H9 (cell line): ENCODE results near the gene FOLR2. TPM values are rescaled to one million over a fixed set of nuclear protein-coding genes. Genes with fewer than 3 reads are reported as not detected.

ENCODE experiments used
- DNase-seq: peaks from one replicate; pipeline ENCODE4 v3.0.0-alpha.2; 2017
- H2AFZ ChIP-seq: one replicate; pipeline ENCODE4 v1.6.1; 2013; ENCODE audit warnings: mild to moderate bottlenecking, low read length, control low read depth, moderate library complexity
- H2AK5ac ChIP-seq: 2 replicates; pipeline ENCODE4 v1.6.1; 2013; ENCODE audit warnings: low read length, control low read depth, mixed read lengths; ENCODE audit not compliant: insufficient read length
- H2BK120ac ChIP-seq: one replicate; pipeline ENCODE4 v1.6.1; 2013; ENCODE audit warnings: low read depth, mild to moderate bottlenecking, low read length, control low read depth, inconsistent platforms; ENCODE audit not compliant: poor library complexity, severe bottlenecking
- H2BK12ac ChIP-seq: 2 replicates; pipeline ENCODE4 v1.6.1; 2013; ENCODE audit warnings: low read length, control low read depth, mixed read lengths, low read depth; ENCODE audit not compliant: insufficient read length
- H2BK15ac ChIP-seq: 2 replicates; pipeline ENCODE4 v1.6.1; 2013; ENCODE audit warnings: low read depth, low read length, control low read depth
- H2BK20ac ChIP-seq: one replicate; pipeline ENCODE4 v1.6.1; 2013; ENCODE audit warnings: low read depth, mild to moderate bottlenecking, low read length, control low read depth, inconsistent platforms; ENCODE audit not compliant: poor library complexity, severe bottlenecking
- H2BK5ac ChIP-seq: 2 replicates; pipeline ENCODE4 v1.6.1; 2013; ENCODE audit warnings: low read length, control low read depth, mixed read lengths; ENCODE audit not compliant: insufficient read length
- H3K14ac ChIP-seq: 2 replicates; pipeline ENCODE4 v1.6.1; 2013; ENCODE audit warnings: low read length, control low read depth; ENCODE audit not compliant: insufficient read depth
- H3K18ac ChIP-seq: 2 replicates; pipeline ENCODE4 v1.6.1; 2013; ENCODE audit warnings: low read depth, mild to moderate bottlenecking, mixed read lengths, low read length, control low read depth; ENCODE audit not compliant: insufficient read length
- H3K23ac ChIP-seq: 2 replicates; pipeline ENCODE4 v1.6.1; 2013; ENCODE audit warnings: low read length, control low read depth, mixed read lengths, low read depth; ENCODE audit not compliant: insufficient read length
- H3K23me2 ChIP-seq: 2 replicates; pipeline ENCODE4 v1.6.1; 2013; ENCODE audit warnings: low read depth, mild to moderate bottlenecking, mixed read lengths, low read length, control low read depth; ENCODE audit not compliant: insufficient read length, poor library complexity, severe bottlenecking
- H3K27ac ChIP-seq: 2 replicates; pipeline ENCODE4 v1.5.1; 2013; ENCODE audit warnings: low read length, control low read depth, mixed read lengths, low read depth; ENCODE audit not compliant: insufficient read length
- H3K27me3 ChIP-seq: 2 replicates; pipeline ENCODE4 v1.6.1; 2013; ENCODE audit warnings: low read length, control low read depth, inconsistent platforms; ENCODE audit not compliant: insufficient read depth
- H3K4ac ChIP-seq: 2 replicates; pipeline ENCODE4 v1.6.1; 2013; ENCODE audit warnings: low read depth, mild to moderate bottlenecking, control low read depth, inconsistent platforms, low read length, moderate library complexity
- H3K4me1 ChIP-seq: 2 replicates; pipeline ENCODE4 v1.6.1; 2013; ENCODE audit warnings: low read length, control low read depth, inconsistent platforms; ENCODE audit not compliant: insufficient read depth
- H3K4me2 ChIP-seq: 2 replicates; pipeline ENCODE4 v1.6.1; 2013; ENCODE audit warnings: low read length, control low read depth, mixed read lengths; ENCODE audit not compliant: insufficient read length, insufficient read depth
- H3K56ac ChIP-seq: 2 replicates; pipeline ENCODE4 v1.6.1; 2013; ENCODE audit warnings: low read depth, mild to moderate bottlenecking, mixed read lengths, low read length, control low read depth; ENCODE audit not compliant: insufficient read length
- H3K79me1 ChIP-seq: 2 replicates; pipeline ENCODE4 v1.6.1; 2013; ENCODE audit warnings: low read depth, mild to moderate bottlenecking, moderate library complexity, low read length, control low read depth, inconsistent platforms; ENCODE audit not compliant: insufficient read depth, poor library complexity, severe bottlenecking
- H3K79me2 ChIP-seq: 2 replicates; pipeline ENCODE4 v1.6.1; 2013; ENCODE audit warnings: low read length, control low read depth, inconsistent platforms; ENCODE audit not compliant: insufficient read depth
- H3K9ac ChIP-seq: 2 replicates; pipeline ENCODE4 v1.6.1; 2013; ENCODE audit warnings: low read length, control low read depth, mixed read lengths; ENCODE audit not compliant: insufficient read length; ENCODE audit errors: extremely low read depth
- H3K9me3 ChIP-seq: one replicate; pipeline ENCODE4 v1.6.1; 2013; ENCODE audit warnings: low read depth, low read length, inconsistent platforms; ENCODE audit not compliant: control insufficient read depth
- H3T11ph ChIP-seq: one replicate; pipeline ENCODE4 v1.6.1; 2013; ENCODE audit warnings: mild to moderate bottlenecking, low read length, control low read depth, inconsistent platforms
- H4K20me1 ChIP-seq: one replicate; pipeline ENCODE4 v1.6.1; 2013; ENCODE audit not compliant: control insufficient read depth, insufficient read length, insufficient read depth
- H4K5ac ChIP-seq: 2 replicates; pipeline ENCODE4 v1.6.1; 2013; ENCODE audit warnings: low read depth, mild to moderate bottlenecking, mixed read lengths, low read length, control low read depth; ENCODE audit not compliant: insufficient read length
- H4K8ac ChIP-seq: replicated peaks from 2 replicates; pipeline ENCODE4 v1.6.1; 2013; ENCODE audit warnings: low read length, control low read depth, mixed read lengths, low read depth; ENCODE audit not compliant: insufficient read length
- H4K91ac ChIP-seq: 2 replicates; pipeline ENCODE4 v1.6.1; 2013; ENCODE audit warnings: low read depth, mild to moderate bottlenecking, moderate library complexity, mixed read lengths, low read length, control low read depth; ENCODE audit not compliant: insufficient read length
- H3K27ac Mint-ChIP-seq, 3 experiments: 2 replicates in 2 of 3; 3 replicates in 1 of 3; pipeline ENCODE4 v1.8.0; 2020 to 2021; ENCODE audit warnings: mixed read lengths in 3 of 3, mild to moderate bottlenecking in 1 of 3, moderate library complexity in 1 of 3
- H3K27me3 Mint-ChIP-seq: 2 replicates; pipeline ENCODE4 v1.8.0; 2021; ENCODE audit warnings: low read depth, mild to moderate bottlenecking, moderate library complexity, mixed read lengths
- H3K36me3 Mint-ChIP-seq, 3 experiments: 2 replicates in 2 of 3; 3 replicates in 1 of 3; pipeline ENCODE4 v1.8.0; 2020 to 2021; ENCODE audit warnings: low read depth in 3 of 3, mixed read lengths in 3 of 3; ENCODE audit not compliant: insufficient read depth in 1 of 3
- H3K4me1 Mint-ChIP-seq, 2 experiments: 2 replicates each; pipeline ENCODE4 v1.8.0; 2020; ENCODE audit warnings: mixed read lengths in 2 of 2
- H3K4me3 Mint-ChIP-seq, 2 experiments: 2 replicates in 1 of 2; 3 replicates in 1 of 2; pipeline ENCODE4 v1.8.0; 2020 to 2021; ENCODE audit warnings: mild to moderate bottlenecking in 2 of 2, mixed read lengths in 2 of 2, moderate library complexity in 1 of 2
- H3K9me3 Mint-ChIP-seq, 2 experiments: 2 replicates in 1 of 2; 3 replicates in 1 of 2; pipeline ENCODE4 v1.8.0; 2020; ENCODE audit warnings: mild to moderate bottlenecking in 2 of 2, mixed read lengths in 2 of 2, moderate library complexity in 1 of 2
- CTCF ChIP-seq: fragments of 200-600 bp; sonication (generic); conservative IDR thresholded peaks from 3 replicates; pipeline ENCODE4 v1.8.0; 2021; ENCODE audit warnings: antibody characterized with exemption, mild to moderate bottlenecking
- WGBS: extraction: QIAGEN DNeasy Blood & Tissue Kit; methylation state at CpG from one replicate; pipeline ENCODE4 v1.1.7; 2013; ENCODE audit warnings: missing lambda C conversion rate, low lambda C conversion rate, mixed read lengths; ENCODE audit not compliant: insufficient read length; ENCODE audit errors: extremely low coverage; 5-methylcytosine and 5-hydroxymethylcytosine counted together
- total RNA-seq: library from RNA; stranded (reverse); gene quantifications from 2 replicates; pipeline ENCODE4 v1.2.1, GENCODE V29; 2021

The FOLR2 gene
- total RNA-seq, 1 experiment from 2014 or later: not detected

- no peaks in the 10 kb centered on the region for H3K4me1 ChIP-seq
- no peaks in the 10 kb centered on the region for H3K36me3 Mint-ChIP-seq
- H3K14ac ChIP-seq: no peak overlapping the region
- no peak overlapping the region for H3K27ac ChIP-seq
- H3K4me1 Mint-ChIP-seq: peaks cover 9 to 11% of the 10 kb centered on the region in 2 experiments
- H3K9ac ChIP-seq: no peak overlapping the region
- no peak overlapping the region for H3K18ac ChIP-seq
- no CpG with 5 or more reads among the region's 7 CpGs for WGBS
- TF ChIP-seq CTCF: no peak
- no peaks in the 10 kb centered on the region for H4K20me1 ChIP-seq
- no peak overlapping the region for H2AFZ ChIP-seq
- H3K27me3 Mint-ChIP-seq: peaks cover 16% of the 10 kb centered on the region
- no peak overlapping the region for H3K56ac ChIP-seq
- H2BK5ac ChIP-seq: no peak overlapping the region
- H3K9me3 ChIP-seq: no peaks in the 10 kb centered on the region
- no peak overlapping the region for H3K4me2 ChIP-seq
- no peak for DNase-seq
- H4K91ac ChIP-seq: no peak overlapping the region
- no peak overlapping the region for H3K4me3 Mint-ChIP-seq
- no peak overlapping the region for H3T11ph ChIP-seq
- H3K79me1 ChIP-seq: no peaks in the 10 kb centered on the region
- H2BK20ac ChIP-seq: no peak overlapping the region
- H2BK15ac ChIP-seq: no peak overlapping the region
- no peak overlapping the region for H4K5ac ChIP-seq
- H2BK12ac ChIP-seq: no peak overlapping the region
- H3K27ac Mint-ChIP-seq: no peak overlapping the region
- no peaks in the 10 kb centered on the region for H3K27me3 ChIP-seq
- no peaks in the 10 kb centered on the region for H3K9me3 Mint-ChIP-seq
- no peak overlapping the region for H2AK5ac ChIP-seq
- no peak overlapping the region for H3K23ac ChIP-seq
- H3K23me2 ChIP-seq: no peaks in the 10 kb centered on the region
- H3K4ac ChIP-seq: no peak overlapping the region
- H4K8ac ChIP-seq: no peak overlapping the region
- H3K79me2 ChIP-seq: no peaks in the 10 kb centered on the region
- no peak overlapping the region for H2BK120ac ChIP-seq
Measured at GRCh38 chr11:72179049-72179803, 37.4 kb upstream of the FOLR2 start.
